Subcutaneous adipose tissue (tissue), 4 donors: ENCODE measurements around the gene TBC1D16. TPM values are rescaled to one million over a fixed set of nuclear protein-coding genes. Genes with fewer than 3 reads are reported as not detected.

Experiments
- total RNA-seq, 4 donors: library from RNA; depleted of rRNA; stranded (reverse); fragments of >200 nt; gene quantifications; one replicate each; pipeline ENCODE4 v1.1.0, GENCODE V29; 2016
- TF ChIP-seq, protein P1 (sequence below): fragments of 450-650 bp; IDR thresholded peaks from one replicate; pipeline ENCODE4 v1.5.1; 2016; ENCODE audit warnings: low read depth, mild to moderate bottlenecking, control low read depth, antibody characterized with exemption, moderate library complexity

TBC1D16 gene
- total RNA-seq, 4 donors from 2014 or later = 43.5 to 115 (median 60.5) TPM

DNA sequence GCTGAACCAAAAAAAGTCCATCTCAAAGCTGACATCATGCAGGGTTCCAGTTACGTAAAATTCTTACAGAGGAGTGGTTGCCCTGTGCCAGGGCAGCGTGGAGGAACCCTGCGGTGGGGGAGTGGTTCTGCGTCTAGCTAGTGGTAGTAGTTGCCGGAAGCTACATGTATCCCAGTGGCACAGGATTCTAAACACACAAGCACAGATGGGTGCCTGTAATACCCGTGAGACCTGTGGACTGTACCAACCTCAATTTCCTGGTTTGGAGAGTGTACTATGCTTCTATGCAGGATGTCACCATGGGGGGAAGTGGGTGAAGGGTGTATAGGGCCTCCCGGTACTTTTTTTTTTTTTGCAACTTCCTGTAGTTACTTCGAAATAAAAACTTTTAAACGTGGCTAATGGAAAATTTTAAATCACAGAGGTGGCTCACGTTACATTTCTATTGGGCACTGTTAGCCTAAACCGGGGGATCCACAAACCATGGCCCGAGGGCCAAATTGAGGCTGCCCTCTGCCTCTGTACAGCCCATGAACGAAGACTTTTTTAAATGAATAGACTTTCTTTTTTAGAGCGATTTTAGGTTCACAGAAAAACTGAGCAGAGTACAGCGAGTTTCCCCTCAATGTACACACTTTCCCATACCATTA is 38.5 kb downstream of the TBC1D16 start:
- TF ChIP-seq, protein P1, sequence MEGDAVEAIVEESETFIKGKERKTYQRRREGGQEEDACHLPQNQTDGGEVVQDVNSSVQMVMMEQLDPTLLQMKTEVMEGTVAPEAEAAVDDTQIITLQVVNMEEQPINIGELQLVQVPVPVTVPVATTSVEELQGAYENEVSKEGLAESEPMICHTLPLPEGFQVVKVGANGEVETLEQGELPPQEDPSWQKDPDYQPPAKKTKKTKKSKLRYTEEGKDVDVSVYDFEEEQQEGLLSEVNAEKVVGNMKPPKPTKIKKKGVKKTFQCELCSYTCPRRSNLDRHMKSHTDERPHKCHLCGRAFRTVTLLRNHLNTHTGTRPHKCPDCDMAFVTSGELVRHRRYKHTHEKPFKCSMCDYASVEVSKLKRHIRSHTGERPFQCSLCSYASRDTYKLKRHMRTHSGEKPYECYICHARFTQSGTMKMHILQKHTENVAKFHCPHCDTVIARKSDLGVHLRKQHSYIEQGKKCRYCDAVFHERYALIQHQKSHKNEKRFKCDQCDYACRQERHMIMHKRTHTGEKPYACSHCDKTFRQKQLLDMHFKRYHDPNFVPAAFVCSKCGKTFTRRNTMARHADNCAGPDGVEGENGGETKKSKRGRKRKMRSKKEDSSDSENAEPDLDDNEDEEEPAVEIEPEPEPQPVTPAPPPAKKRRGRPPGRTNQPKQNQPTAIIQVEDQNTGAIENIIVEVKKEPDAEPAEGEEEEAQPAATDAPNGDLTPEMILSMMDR = no peak

DNA sequence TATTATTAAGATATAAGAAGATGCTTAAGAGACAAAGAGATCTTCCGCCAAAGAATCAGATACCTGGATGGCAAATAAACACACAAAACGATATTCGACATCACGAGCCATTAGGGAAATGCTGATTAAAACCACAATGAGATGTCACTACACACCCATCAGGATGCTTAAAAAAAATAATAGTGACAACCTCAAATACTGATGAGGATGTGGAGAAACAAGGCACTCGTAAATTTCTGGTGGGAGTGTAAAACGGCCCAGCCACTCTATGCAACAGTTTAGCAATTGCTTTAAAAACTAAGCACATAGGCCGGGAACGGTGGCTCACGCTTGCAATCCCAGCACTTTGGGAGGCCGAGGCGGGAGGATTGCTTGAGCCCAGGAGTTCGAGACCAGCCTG is 39.4 kb downstream of the TBC1D16 start:
- TF ChIP-seq, protein P1 = no peak

DNA sequence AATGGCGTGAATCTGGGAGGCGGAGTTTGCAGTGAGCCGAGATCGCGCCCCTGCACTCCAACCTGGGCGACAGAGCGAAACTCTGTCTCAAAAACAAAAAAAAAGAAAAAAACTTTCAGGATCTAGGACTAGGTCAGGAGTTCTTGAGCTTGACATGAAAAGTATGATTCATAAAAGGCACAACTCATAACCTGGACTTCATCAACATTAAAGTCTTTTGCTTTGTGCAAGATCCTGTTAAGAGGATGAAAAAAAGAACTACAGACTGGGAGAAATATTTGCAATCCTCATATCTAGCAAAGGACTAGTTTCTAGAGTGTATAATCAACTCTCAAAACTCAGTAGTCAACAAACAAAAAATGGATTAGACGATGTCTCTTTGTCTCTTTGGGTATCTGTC is 40.0 kb downstream of the TBC1D16 start:
- TF ChIP-seq, protein P1 = no peak

DNA sequence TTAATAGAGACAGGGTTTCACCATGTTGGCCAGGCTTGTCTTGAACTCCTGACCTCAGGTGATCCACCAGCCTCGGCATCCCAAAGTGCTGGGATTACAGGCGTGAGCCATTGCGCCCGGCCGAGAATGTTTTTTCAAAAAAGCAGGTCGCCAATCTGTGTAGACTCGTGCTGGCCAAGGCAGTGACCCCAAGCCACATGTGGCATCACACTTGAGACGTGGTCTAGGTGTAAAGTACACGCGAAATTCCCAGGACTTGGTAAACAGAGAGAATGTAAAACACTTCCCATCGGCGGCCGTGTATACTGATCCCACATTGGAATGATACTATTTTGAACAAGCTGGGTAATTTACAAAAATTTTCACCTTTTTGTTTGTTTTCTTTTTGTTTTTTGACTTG is 41.1 kb downstream of the TBC1D16 start:
- TF ChIP-seq, protein P1 = no peak

DNA sequence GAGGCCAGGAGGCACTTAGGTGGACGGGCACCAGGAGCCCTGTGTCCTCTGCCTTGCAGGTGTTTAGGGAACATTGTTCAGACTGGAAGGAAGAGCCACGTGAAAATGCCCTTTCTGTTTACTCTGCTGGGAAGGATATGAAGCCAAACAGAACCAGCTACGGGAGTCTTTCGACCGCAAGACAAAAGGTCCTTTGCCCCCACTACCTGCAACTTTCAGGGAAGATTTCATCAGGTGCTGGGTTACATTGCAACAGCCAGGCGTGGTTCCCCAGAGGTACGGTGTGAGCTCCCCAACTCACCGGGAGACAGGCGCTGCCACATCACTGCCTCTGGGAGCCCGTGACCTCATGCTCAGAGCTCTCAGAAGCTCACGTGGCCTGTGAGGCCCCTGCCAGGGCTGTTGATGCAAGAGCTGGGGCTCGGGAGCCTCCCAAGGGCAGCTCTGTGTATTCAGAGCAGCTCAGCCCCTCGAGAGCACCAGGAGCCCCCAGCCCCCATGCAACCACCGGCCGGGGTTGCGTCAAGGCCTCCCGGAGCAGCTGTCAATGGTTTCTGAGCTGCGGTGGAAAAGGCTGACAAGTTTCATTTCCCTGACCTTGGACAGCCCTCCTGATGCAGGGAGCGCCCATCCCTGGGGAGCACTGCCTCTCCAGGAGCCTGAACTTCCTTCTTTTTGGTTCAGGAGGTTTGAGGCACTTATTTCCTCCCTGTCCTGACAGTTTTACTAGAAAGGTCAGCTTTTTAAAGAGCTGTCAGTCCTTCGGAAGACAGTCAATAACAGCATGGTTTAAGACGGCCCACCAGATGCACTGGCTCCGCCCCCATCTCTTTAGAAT is 42.1 kb downstream of the TBC1D16 start:
- TF ChIP-seq, protein P1 = no peak

DNA sequence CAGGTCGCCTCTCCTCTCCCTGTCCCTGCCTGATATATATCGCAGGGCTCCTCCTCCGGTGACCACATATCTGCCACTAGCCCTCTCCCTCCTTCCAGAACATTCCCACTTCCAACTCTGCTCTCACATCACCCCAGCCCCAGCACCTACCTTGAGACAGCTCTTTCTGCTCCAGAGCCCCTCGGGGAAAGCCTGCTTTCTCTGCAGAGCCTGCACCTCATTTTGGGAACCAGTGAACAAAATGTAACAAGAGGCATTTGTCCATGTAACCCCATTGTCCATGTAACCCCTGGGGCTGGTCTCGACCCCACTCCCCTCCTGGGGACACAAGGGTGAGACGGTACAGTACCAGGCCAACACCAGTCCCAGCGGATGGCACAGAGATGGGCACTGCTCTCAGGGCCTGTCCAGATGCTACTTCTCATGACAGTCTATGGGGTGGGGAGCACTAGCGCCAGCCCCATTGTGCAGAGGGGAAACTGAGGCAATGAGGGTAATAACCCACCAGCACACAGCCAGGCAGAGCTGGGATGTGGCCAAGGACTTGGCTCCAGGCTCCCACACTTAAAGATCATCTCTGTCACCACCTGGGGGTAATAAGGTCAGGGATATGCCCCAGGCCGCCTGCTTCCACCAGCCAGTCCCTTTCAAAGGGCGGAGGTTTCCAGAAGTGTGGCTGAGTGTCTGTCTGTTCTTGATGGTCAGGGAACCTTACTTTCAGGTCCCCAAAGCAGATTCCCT is 42.9 kb downstream of the TBC1D16 start:
- TF ChIP-seq, protein P1 = no peak
